ENCODE measurements around the gene NEDD9.

DNA sequence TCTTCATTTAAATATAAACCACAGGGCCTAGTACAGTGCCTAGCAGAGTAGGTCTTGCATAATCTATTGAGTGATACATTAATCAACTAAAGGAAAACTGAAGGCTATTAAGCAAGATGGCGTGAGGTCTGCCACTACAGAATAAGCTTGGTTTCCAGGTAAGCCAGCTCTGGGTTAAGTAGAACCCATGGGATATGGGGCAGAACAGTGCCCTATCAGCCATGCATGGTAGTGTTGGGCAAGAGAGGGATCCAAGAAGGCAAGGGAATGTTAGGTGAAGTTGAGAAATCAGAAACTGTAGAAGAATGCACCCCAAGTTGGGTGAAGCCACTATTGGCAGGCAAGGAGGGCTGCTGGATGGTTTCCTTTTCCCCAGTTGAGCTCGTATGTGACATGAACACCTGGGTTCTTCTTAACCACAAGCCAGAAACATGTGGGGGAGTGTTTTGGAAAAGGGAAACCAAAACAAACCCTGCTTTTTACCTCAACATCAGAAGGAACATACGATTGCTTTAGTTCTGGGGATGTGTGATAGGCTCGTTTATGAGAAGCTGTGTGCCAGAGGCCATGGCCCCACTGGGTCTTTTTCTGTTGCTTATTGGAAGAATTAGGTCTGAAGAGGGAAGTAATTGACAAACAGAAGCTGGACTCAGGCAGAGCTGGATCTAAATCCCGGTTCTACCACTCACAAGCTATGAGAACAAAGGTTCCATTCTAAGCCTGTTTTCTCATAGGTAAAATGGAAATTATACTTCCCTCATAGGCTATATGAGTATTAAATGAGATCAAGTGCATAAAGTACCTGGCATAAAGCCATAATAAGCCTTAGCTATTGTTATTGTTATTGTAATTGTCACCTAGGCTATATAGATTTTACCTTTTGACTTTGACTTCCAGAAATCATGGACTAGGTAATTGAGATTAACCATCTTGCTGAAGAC lies 33.5 kb downstream of the NEDD9 start:
- TF ChIP-seq NFIC (IDR thresholded peaks at IDR 0.05; ENCODE audit: borderline replicate concordance) (no peak), SIN3A (IDR thresholded peaks at IDR 0.05; ENCODE audit: borderline replicate concordance, low read depth, low read length) (no peak), GATA2 (CRISPR knock-in tag; IDR thresholded peaks at IDR 0.05) (no peak), POLR2AphosphoS5 (IDR thresholded peaks at IDR 0.05; ENCODE audit: low read depth, low read length) (no peak)
- TF ChIP-seq, protein P1, sequence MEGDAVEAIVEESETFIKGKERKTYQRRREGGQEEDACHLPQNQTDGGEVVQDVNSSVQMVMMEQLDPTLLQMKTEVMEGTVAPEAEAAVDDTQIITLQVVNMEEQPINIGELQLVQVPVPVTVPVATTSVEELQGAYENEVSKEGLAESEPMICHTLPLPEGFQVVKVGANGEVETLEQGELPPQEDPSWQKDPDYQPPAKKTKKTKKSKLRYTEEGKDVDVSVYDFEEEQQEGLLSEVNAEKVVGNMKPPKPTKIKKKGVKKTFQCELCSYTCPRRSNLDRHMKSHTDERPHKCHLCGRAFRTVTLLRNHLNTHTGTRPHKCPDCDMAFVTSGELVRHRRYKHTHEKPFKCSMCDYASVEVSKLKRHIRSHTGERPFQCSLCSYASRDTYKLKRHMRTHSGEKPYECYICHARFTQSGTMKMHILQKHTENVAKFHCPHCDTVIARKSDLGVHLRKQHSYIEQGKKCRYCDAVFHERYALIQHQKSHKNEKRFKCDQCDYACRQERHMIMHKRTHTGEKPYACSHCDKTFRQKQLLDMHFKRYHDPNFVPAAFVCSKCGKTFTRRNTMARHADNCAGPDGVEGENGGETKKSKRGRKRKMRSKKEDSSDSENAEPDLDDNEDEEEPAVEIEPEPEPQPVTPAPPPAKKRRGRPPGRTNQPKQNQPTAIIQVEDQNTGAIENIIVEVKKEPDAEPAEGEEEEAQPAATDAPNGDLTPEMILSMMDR (IDR thresholded peaks at IDR 0.05): no peak
- TF ChIP-seq, protein P2, sequence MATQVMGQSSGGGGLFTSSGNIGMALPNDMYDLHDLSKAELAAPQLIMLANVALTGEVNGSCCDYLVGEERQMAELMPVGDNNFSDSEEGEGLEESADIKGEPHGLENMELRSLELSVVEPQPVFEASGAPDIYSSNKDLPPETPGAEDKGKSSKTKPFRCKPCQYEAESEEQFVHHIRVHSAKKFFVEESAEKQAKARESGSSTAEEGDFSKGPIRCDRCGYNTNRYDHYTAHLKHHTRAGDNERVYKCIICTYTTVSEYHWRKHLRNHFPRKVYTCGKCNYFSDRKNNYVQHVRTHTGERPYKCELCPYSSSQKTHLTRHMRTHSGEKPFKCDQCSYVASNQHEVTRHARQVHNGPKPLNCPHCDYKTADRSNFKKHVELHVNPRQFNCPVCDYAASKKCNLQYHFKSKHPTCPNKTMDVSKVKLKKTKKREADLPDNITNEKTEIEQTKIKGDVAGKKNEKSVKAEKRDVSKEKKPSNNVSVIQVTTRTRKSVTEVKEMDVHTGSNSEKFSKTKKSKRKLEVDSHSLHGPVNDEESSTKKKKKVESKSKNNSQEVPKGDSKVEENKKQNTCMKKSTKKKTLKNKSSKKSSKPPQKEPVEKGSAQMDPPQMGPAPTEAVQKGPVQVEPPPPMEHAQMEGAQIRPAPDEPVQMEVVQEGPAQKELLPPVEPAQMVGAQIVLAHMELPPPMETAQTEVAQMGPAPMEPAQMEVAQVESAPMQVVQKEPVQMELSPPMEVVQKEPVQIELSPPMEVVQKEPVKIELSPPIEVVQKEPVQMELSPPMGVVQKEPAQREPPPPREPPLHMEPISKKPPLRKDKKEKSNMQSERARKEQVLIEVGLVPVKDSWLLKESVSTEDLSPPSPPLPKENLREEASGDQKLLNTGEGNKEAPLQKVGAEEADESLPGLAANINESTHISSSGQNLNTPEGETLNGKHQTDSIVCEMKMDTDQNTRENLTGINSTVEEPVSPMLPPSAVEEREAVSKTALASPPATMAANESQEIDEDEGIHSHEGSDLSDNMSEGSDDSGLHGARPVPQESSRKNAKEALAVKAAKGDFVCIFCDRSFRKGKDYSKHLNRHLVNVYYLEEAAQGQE (IDR thresholded peaks at IDR 0.05; ENCODE audit: low read depth, low read length): no peak
- TF ChIP-seq, protein P3, sequence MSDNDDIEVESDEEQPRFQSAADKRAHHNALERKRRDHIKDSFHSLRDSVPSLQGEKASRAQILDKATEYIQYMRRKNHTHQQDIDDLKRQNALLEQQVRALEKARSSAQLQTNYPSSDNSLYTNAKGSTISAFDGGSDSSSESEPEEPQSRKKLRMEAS (IDR thresholded peaks at IDR 0.05; ENCODE audit: low read depth): no peak
